Muscle layer of duodenum (tissue), 2 donors: ENCODE results near the gene LPP.
A peak's percentile ranks its signal among the peaks of the same experiment; 100 is the strongest.

Experiments used
- H3K27ac ChIP-seq: one replicate; pipeline ENCODE4 v1.7.0; 2013; ENCODE audit warnings: mild to moderate bottlenecking, low read length
- H3K27me3 ChIP-seq: one replicate; pipeline ENCODE4 v1.7.0; 2013; ENCODE audit warnings: low read depth, mild to moderate bottlenecking, control low read depth, low read length
- H3K36me3 ChIP-seq, 2 donors: one replicate each; pipeline ENCODE4 v1.7.0; 2013; ENCODE audit warnings: low read length in 2 of 2, control low read depth in 1 of 2, mild to moderate bottlenecking in 1 of 2; ENCODE audit not compliant: insufficient read depth in 2 of 2, control insufficient read depth in 1 of 2
- H3K4me1 ChIP-seq, 2 donors: one replicate each; pipeline ENCODE4 v1.7.0; 2013; ENCODE audit warnings: low read length in 2 of 2, mild to moderate bottlenecking in 2 of 2, control low read depth in 1 of 2, moderate library complexity in 1 of 2; ENCODE audit not compliant: insufficient read depth in 2 of 2, control insufficient read depth in 1 of 2
- H3K4me3 ChIP-seq, 2 donors: one replicate each; pipeline ENCODE4 v1.7.0; 2013; ENCODE audit warnings: low read length in 2 of 2, low read depth in 1 of 2, mild to moderate bottlenecking in 1 of 2
- H3K9me3 ChIP-seq, 2 donors: one replicate each; pipeline ENCODE4 v1.7.0; 2013; ENCODE audit warnings: low read length in 2 of 2, control low read depth in 1 of 2, mild to moderate bottlenecking in 1 of 2; ENCODE audit not compliant: control insufficient read depth in 1 of 2
- donor health status: healthy.

The LPP gene

GRCh38 chr3:188254520-188255070, 100.6 kb downstream of the LPP start:
- Histone ChIP-seq H3K36me3 (peaks cover 0 to 8% of the 10 kb centered on the region in 2 donors), H3K4me3 (no peak overlapping the region), H3K27me3 (no peaks in the 10 kb centered on the region), H3K9me3 (no peaks in the 10 kb centered on the region), H3K4me1 (peaks cover 12 to 42% of the 10 kb centered on the region in 2 donors), H3K27ac (no peak overlapping the region)

GRCh38 chr3:188255190-188255589, 101.2 kb downstream of the LPP start:
- Histone ChIP-seq H3K27me3 (no peaks in the 10 kb centered on the region), H3K4me1 (peaks cover 12 to 44% of the 10 kb centered on the region in 2 donors), H3K9me3 (no peaks in the 10 kb centered on the region)

GRCh38 chr3:188256758-188257157, 102.8 kb downstream of the LPP start:
- Histone ChIP-seq H3K27ac (peak overlapping the region; percentile 12), H3K9me3 (no peaks in the 10 kb centered on the region), H3K27me3 (no peaks in the 10 kb centered on the region), H3K4me3 (no peak overlapping the region), H3K4me1 (peaks cover 12 to 44% of the 10 kb centered on the region in 2 donors), H3K36me3 (peaks cover 0 to 8% of the 10 kb centered on the region in 2 donors)

More at GRCh38 chr3:188255190-188255589, 101.2 kb downstream of the LPP start:
- Histone ChIP-seq H3K4me3 (no peak overlapping the region), H3K27ac (no peak overlapping the region), H3K36me3 (peaks cover 0 to 8% of the 10 kb centered on the region in 2 donors)

- Histone ChIP-seq H3K36me3 (peaks cover 1 to 8% of the 10 kb centered on the region in 2 donors), H3K9me3 (no peaks in the 10 kb centered on the region), H3K27ac (peak overlapping the region; percentile 12), H3K27me3 (no peaks in the 10 kb centered on the region), H3K4me3 (no peak overlapping the region), H3K4me1 (peaks cover 12 to 44% of the 10 kb centered on the region in 2 donors)
Observed at GRCh38 chr3:188257384-188258026, 103.5 kb downstream of the LPP start.

GRCh38 chr3:188259191-188259590, 105.2 kb downstream of the LPP start:
- Histone ChIP-seq H3K27me3 (no peaks in the 10 kb centered on the region), H3K9me3 (no peaks in the 10 kb centered on the region), H3K36me3 (peaks cover 8% of the 10 kb centered on the region in 2 donors), H3K4me1 (peaks cover 19 to 36% of the 10 kb centered on the region in 2 donors), H3K4me3 (no peak overlapping the region), H3K27ac (peak overlapping the region; percentile 12)

GRCh38 chr3:188259596-188259995, 105.6 kb downstream of the LPP start:
- peaks cover 8 to 11% of the 10 kb centered on the region in 2 donors for H3K36me3 ChIP-seq
- H3K27me3 ChIP-seq, result no peaks in the 10 kb centered on the region
- no peak overlapping the region for H3K4me3 ChIP-seq
- peaks cover 19 to 33% of the 10 kb centered on the region in 2 donors for H3K4me1 ChIP-seq
- H3K27ac ChIP-seq, result peak overlapping the region; percentile 12
- no peaks in the 10 kb centered on the region for H3K9me3 ChIP-seq

- no peaks in the 10 kb centered on the region for H3K9me3 ChIP-seq
- H3K27me3 ChIP-seq, result no peaks in the 10 kb centered on the region
- H3K4me3 ChIP-seq, result no peak overlapping the region
- peaks cover 0 to 17% of the 10 kb centered on the region in 2 donors for H3K36me3 ChIP-seq
- peak overlapping the region; percentile 96 for H3K27ac ChIP-seq
- H3K4me1 ChIP-seq, result peaks cover 27 to 30% of the 10 kb centered on the region in 2 donors
Observed at GRCh38 chr3:188261011-188261410, 107.1 kb downstream of the LPP start.

GRCh38 chr3:188262488-188262887, 108.5 kb downstream of the LPP start:
- H3K4me1 ChIP-seq, result peaks cover 20 to 30% of the 10 kb centered on the region in 2 donors
- H3K27ac ChIP-seq, result peak overlapping the region; percentile 96

GRCh38 chr3:188262913-188263683, 109.1 kb downstream of the LPP start:
- peaks cover 0 to 22% of the 10 kb centered on the region in 2 donors for H3K36me3 ChIP-seq
- peaks cover 18 to 31% of the 10 kb centered on the region in 2 donors for H3K4me1 ChIP-seq
- no peaks in the 10 kb centered on the region for H3K27me3 ChIP-seq
- peak overlapping the region; percentile 96 for H3K27ac ChIP-seq
- H3K9me3 ChIP-seq, result no peaks in the 10 kb centered on the region
- peak overlapping the region in 1 of 2 donors; percentile 37 for H3K4me3 ChIP-seq

More at GRCh38 chr3:188262488-188262887, 108.5 kb downstream of the LPP start:
- H3K36me3 ChIP-seq, result peaks cover 0 to 22% of the 10 kb centered on the region in 2 donors
- H3K4me3 ChIP-seq, result no peak overlapping the region
- H3K9me3 ChIP-seq, result no peaks in the 10 kb centered on the region
- H3K27me3 ChIP-seq, result no peaks in the 10 kb centered on the region

- Histone ChIP-seq H3K27ac (peak overlapping the region; percentile 96), H3K36me3 (peaks cover 0 to 22% of the 10 kb centered on the region in 2 donors), H3K27me3 (no peaks in the 10 kb centered on the region), H3K4me3 (peak overlapping the region in 1 of 2 donors; percentile 37), H3K4me1 (peaks cover 11 to 24% of the 10 kb centered on the region in 2 donors), H3K9me3 (no peaks in the 10 kb centered on the region)
Observed at GRCh38 chr3:188264226-188265207, 110.6 kb downstream of the LPP start.
